ENCODE data around the gene TAS2R7. TPM values are rescaled to one million over a fixed set of nuclear protein-coding genes. Genes with fewer than 3 reads are reported as not detected.

The TAS2R7 gene
- total RNA-seq, 4 donors from 2014 or later, result not detected

- DNase-seq (ENCODE audit: low spot score in 2 of 2), result no peak
- no peak for TF ChIP-seq CTCF (IDR thresholded peaks at IDR 0.05)
- H3K4me3 ChIP-seq (ENCODE audit: low read depth, poor library complexity, severe bottlenecking), result no peak overlapping the region
- 94 to 95% methylated on average over 1 of the region's 1 CpG for WGBS, 2 donors
- intact Hi-C loops (cut with DNase I; ENCODE audit: low total_unique reads), result no loop called here
Measured at GRCh38 chr12:10829994-10830393, 27.6 kb upstream of the TAS2R7 start.

- DNase-seq (ENCODE audit: low spot score in 2 of 2), result no peak
- no peak within 1 kb of the TSS for H3K4me3 ChIP-seq (ENCODE audit: low read depth, poor library complexity, severe bottlenecking)
- intact Hi-C loops (cut with DNase I; ENCODE audit: low total_unique reads), result no loop called here
- TF ChIP-seq POLR2A (IDR thresholded peaks at IDR 0.05) (no peak), CTCF (IDR thresholded peaks at IDR 0.05) (no peak)
- WGBS, 2 donors, result 91 to 95% methylated on average over 3 of the region's 3 CpGs
Measured at GRCh38 chr12:10826258-10826657, 23.8 kb upstream of the TAS2R7 start, which contains the start of gene TAS2R10. TAS2R10 (minus strand) TSS chr12:10826358; CDS start chr12:10826269, 89 bp downstream.

- TF ChIP-seq CTCF (IDR thresholded peaks at IDR 0.05) (no peak), POLR2A (IDR thresholded peaks at IDR 0.05) (no peak)
- H3K4me3 ChIP-seq (ENCODE audit: low read depth, poor library complexity, severe bottlenecking), result no peak overlapping the region
- intact Hi-C loops (cut with DNase I; ENCODE audit: low total_unique reads), result no loop called here
- no peak for DNase-seq (ENCODE audit: low spot score in 2 of 2)
- WGBS, 2 donors, result 80 to 82% methylated on average over 3 of the region's 3 CpGs
Measured at GRCh38 chr12:10824957-10825356, 22.5 kb upstream of the TAS2R7 start.

- intact Hi-C loops (cut with DNase I; ENCODE audit: low total_unique reads), result no loop called here
- DNase-seq (ENCODE audit: low spot score in 2 of 2), result no peak
- WGBS, 2 donors, result 78 to 82% methylated on average over 3 of the region's 3 CpGs
- H3K4me3 ChIP-seq (ENCODE audit: low read depth, poor library complexity, severe bottlenecking), result no peak overlapping the region
- TF ChIP-seq POLR2A (IDR thresholded peaks at IDR 0.05) (no peak), CTCF (IDR thresholded peaks at IDR 0.05) (no peak)
Measured at GRCh38 chr12:10811883-10812536, 9.6 kb upstream of the TAS2R7 start.

- DNase-seq (ENCODE audit: low spot score in 2 of 2), result no peak
- no peak within 1 kb of the TSS for H3K4me3 ChIP-seq (ENCODE audit: low read depth, poor library complexity, severe bottlenecking)
- TF ChIP-seq POLR2A (IDR thresholded peaks at IDR 0.05), result no peak
- intact Hi-C loops (cut with DNase I; ENCODE audit: low total_unique reads), result no loop called here
Measured at GRCh38 chr12:10810068-10810467, 7.6 kb upstream of the TAS2R7 start, which contains the start of gene TAS2R9. TAS2R9 (minus strand) TSS chr12:10810168; CDS start chr12:10810075, 93 bp downstream.

- no peak within 1 kb of the TSS for H3K4me3 ChIP-seq (ENCODE audit: low read depth, poor library complexity, severe bottlenecking)
- no peak for DNase-seq (ENCODE audit: low spot score in 2 of 2)
- intact Hi-C loops (cut with DNase I; ENCODE audit: low total_unique reads), result no loop called here
- WGBS, 2 donors, result 53 to 69% methylated on average over 1 of the region's 1 CpG
- no peak for TF ChIP-seq CTCF (IDR thresholded peaks at IDR 0.05)
- TF ChIP-seq POLR2A (IDR thresholded peaks at IDR 0.05), result no peak
Measured at GRCh38 chr12:10807186-10807585, 4.8 kb upstream of the TAS2R7 start, which contains the start of gene TAS2R8. TAS2R8 (minus strand) TSS chr12:10807286; CDS start chr12:10806980, 306 bp downstream.

Measured in lower leg skin (tissue), 4 donors.